IMR-90 (cell line): ENCODE data around the gene RAB34. TPM values are rescaled to one million over a fixed set of nuclear protein-coding genes. Genes with fewer than 3 reads are reported as not detected.

ENCODE experiments used
- ATAC-seq: fragments of 200-7000 bp; cut with Tn5 transposase; 2 replicates; pipeline ENCODE4 v1.9.1; 2020; ENCODE audit warnings: low read depth, mild to moderate bottlenecking, moderate library complexity
- BruUV-seq: library from RNA; stranded (reverse); fragments of 400-500 nt; replicated peaks from 2 replicates; lab custom pipeline; 2021; lab: Mats Ljungman, UMichigan
- CTCF ChIA-PET: fragments of 300-600 bp; formaldehyde crosslinking; extraction: SDS; loops from one replicate; lab custom pipeline; 2021; ENCODE audit warnings: antibody characterized with exemption; lab: Yijun Ruan, JAX
- POLR2A ChIA-PET: fragments of 300-600 bp; sonication (Branson Sonifier 250); formaldehyde crosslinking; loops from one replicate; lab custom pipeline; 2022; ENCODE audit warnings: antibody characterized with exemption; ENCODE audit not compliant: unreplicated experiment; lab: Charles Lee
- DNase-seq: peaks from one replicate; pipeline ENCODE4 v3.0.0; 2013
- H2AFZ ChIP-seq: replicated peaks from 2 replicates; pipeline ENCODE3; 2013; ENCODE audit warnings: low read length, mild to moderate bottlenecking; ENCODE audit not compliant: poor library complexity
- H2AK5ac ChIP-seq: 2 replicates; pipeline ENCODE4 v1.6.1; 2013; ENCODE audit warnings: low read depth, low read length, inconsistent platforms
- H2AK9ac ChIP-seq: replicated peaks from 2 replicates; pipeline ENCODE3; 2013; ENCODE audit warnings: mild to moderate bottlenecking, low read depth, low read length, moderate library complexity; ENCODE audit not compliant: poor library complexity
- H2BK120ac ChIP-seq: 2 replicates; pipeline ENCODE4 v1.6.1; 2013; ENCODE audit warnings: low read depth, low read length, inconsistent platforms
- H2BK15ac ChIP-seq: 3 replicates; pipeline ENCODE4 v1.6.1; 2013; ENCODE audit warnings: low read depth, low read length, inconsistent platforms
- H2BK20ac ChIP-seq: 2 replicates; pipeline ENCODE4 v1.6.1; 2013; ENCODE audit warnings: low read depth, mild to moderate bottlenecking, inconsistent platforms, low read length, moderate library complexity
- H2BK5ac ChIP-seq: 2 replicates; pipeline ENCODE4 v1.6.1; 2013; ENCODE audit warnings: mild to moderate bottlenecking, low read depth, low read length, inconsistent platforms; ENCODE audit not compliant: poor library complexity, severe bottlenecking
- H3K14ac ChIP-seq: replicated peaks from 2 replicates; pipeline ENCODE4 v1.6.1; 2013; ENCODE audit warnings: low read depth, low read length, inconsistent platforms
- H3K18ac ChIP-seq: 2 replicates; pipeline ENCODE4 v1.6.1; 2013; ENCODE audit warnings: low read depth, low read length, control low read depth
- H3K23ac ChIP-seq: 2 replicates; pipeline ENCODE4 v1.6.1; 2013; ENCODE audit warnings: low read depth, low read length, inconsistent platforms
- H3K27ac ChIP-seq: 2 replicates; pipeline ENCODE4 v1.5.1; 2013; ENCODE audit warnings: mild to moderate bottlenecking, control low read depth, low read length; ENCODE audit not compliant: insufficient read depth
- H3K27me3 ChIP-seq: 2 replicates; pipeline ENCODE4 v1.6.1; 2013; ENCODE audit warnings: low read length; ENCODE audit not compliant: control insufficient read depth, insufficient read depth
- H3K36me3 ChIP-seq: 2 replicates; pipeline ENCODE4 v1.6.1; 2013; ENCODE audit warnings: low read length, mixed read lengths; ENCODE audit not compliant: control insufficient read depth, insufficient read depth
- H3K4ac ChIP-seq: 2 replicates; pipeline ENCODE4 v1.6.1; 2013; ENCODE audit warnings: low read depth, low read length, inconsistent platforms
- H3K4me1 ChIP-seq: 2 replicates; pipeline ENCODE4 v1.6.1; 2013; ENCODE audit warnings: low read length, mixed read lengths; ENCODE audit not compliant: control insufficient read depth, insufficient read depth
- H3K4me2 ChIP-seq: 2 replicates; pipeline ENCODE4 v1.6.1; 2013; ENCODE audit warnings: low read depth, mild to moderate bottlenecking, control low read depth, low read length, moderate library complexity
- H3K4me3 ChIP-seq: 2 replicates; pipeline ENCODE4 v1.5.1; 2013; ENCODE audit warnings: low read depth, mild to moderate bottlenecking, control low read depth, low read length, moderate library complexity; ENCODE audit not compliant: insufficient read depth
- H3K56ac ChIP-seq: 2 replicates; pipeline ENCODE4 v1.6.1; 2013; ENCODE audit warnings: low read length, inconsistent platforms; ENCODE audit not compliant: insufficient read depth; ENCODE audit errors: extremely low read depth
- H3K79me1 ChIP-seq, 2 experiments: 2 replicates each; pipeline ENCODE4 v1.6.1; 2013; ENCODE audit warnings: low read length in 2 of 2, inconsistent platforms in 1 of 2, low read depth in 1 of 2
- H3K9ac ChIP-seq: 2 replicates; pipeline ENCODE4 v1.6.1; 2013; ENCODE audit warnings: low read depth, low read length, control low read depth
- H3K9me1 ChIP-seq: 2 replicates; pipeline ENCODE4 v1.6.1; 2013; ENCODE audit warnings: low read length, inconsistent platforms; ENCODE audit not compliant: insufficient read depth
- H3K9me3 ChIP-seq: 2 replicates; pipeline ENCODE4 v1.6.1; 2013; ENCODE audit warnings: low read length; ENCODE audit not compliant: control insufficient read depth, insufficient read depth
- H4K20me1 ChIP-seq: 2 replicates; pipeline ENCODE4 v1.6.1; 2013; ENCODE audit warnings: low read length, inconsistent platforms; ENCODE audit not compliant: insufficient read depth
- H4K5ac ChIP-seq: 2 replicates; pipeline ENCODE4 v1.6.1; 2013; ENCODE audit warnings: mild to moderate bottlenecking, low read depth, low read length, control low read depth
- H4K8ac ChIP-seq, 2 experiments: 2 replicates each; pipeline ENCODE4 v1.6.1; 2013; ENCODE audit warnings: low read depth in 2 of 2, low read length in 2 of 2, control low read depth in 1 of 2, inconsistent platforms in 1 of 2
- H4K91ac ChIP-seq: 2 replicates; pipeline ENCODE4 v1.6.1; 2013; ENCODE audit warnings: low read depth, low read length, inconsistent platforms; ENCODE audit not compliant: insufficient read depth
- POLR2A ChIP-seq: IDR thresholded peaks from 2 replicates; pipeline ENCODE4 v1.6.1; 2012; ENCODE audit warnings: mild to moderate bottlenecking, low read depth, low read length
- RAD21 ChIP-seq: IDR thresholded peaks from 2 replicates; pipeline ENCODE4 v1.6.1; 2012; ENCODE audit warnings: low read length, improper control_type of control experiment
- WGBS, 2 experiments: methylation state at CpG; one replicate each; pipeline versions ENCODE4 v1.1.5 to v1.1.7; 2013; ENCODE audit warnings: missing lambda C conversion rate in 2 of 2; ENCODE audit not compliant: insufficient read length in 1 of 2; ENCODE audit errors: extremely low coverage in 2 of 2; 5-methylcytosine and 5-hydroxymethylcytosine counted together
- dilution Hi-C: fragments of 300-500 bp; cut with HindIII; formaldehyde crosslinking; loops from one replicate; pipeline ENCODE4 v1.14.3; 2018; ENCODE audit warnings: low sequenced_read_pairs; ENCODE audit not compliant: unreplicated experiment
- in situ Hi-C: fragments of 300-500 bp; cut with MboI; formaldehyde crosslinking; loops from 3 replicates; pipeline ENCODE4 v1.14.3; 2019; ENCODE audit warnings: low sequenced_read_pairs, inconsistent platforms, mixed read lengths
- intact Hi-C: fragments of 100-400 bp; cut with micrococcal nuclease; formaldehyde crosslinking; loops from 2 replicates; pipeline ENCODE4 v1.10.0; 2022
- polyA plus RNA-seq, 3 experiments: library from polyadenylated mRNA; depleted of rRNA; stranded (reverse); fragments of >200 nt; gene quantifications; 2 replicates each; pipeline ENCODE4 v1.2.3, GENCODE V29; 2012; ENCODE audit warnings: low replicate concordance in 1 of 3
- total RNA-seq: library from RNA; depleted of rRNA; stranded (reverse); fragments of >200 nt; gene quantifications from 2 replicates; pipeline ENCODE4 v1.2.3, GENCODE V29; 2012

RAB34 gene
- total and polyA plus RNA-seq, 2 of the 4 experiments (the other 2 are of a cell fraction) = 351 to 387 TPM

DNA sequence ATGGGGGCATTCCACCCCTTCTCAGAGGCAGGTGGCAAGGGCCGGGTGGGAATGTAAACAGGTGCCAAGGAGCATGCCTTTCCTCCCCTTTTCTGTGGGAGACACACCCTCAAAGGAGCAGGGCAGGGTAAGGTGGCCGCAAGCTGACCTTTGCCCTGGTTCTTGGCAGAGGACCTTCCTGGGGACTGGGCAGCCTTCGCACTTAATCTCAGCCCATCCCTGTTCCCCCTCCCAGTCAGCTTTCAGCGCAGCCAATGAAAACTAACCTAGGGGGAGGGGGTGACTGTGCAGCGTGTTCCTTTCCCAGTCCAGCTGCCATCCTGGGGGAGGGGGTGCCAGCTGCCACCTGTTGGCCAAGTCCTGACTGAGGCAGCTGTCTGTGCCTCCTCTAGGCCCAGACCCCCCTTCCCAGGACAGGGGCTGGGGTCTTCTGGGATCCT lies 29.0 kb upstream of the RAB34 start:
- ATAC-seq (no peak), DNase-seq (no peak)
- peak overlapping the region; percentile 27; the same call in 1 of the 2 replicates for H2AK5ac ChIP-seq
- H2AK9ac ChIP-seq = peak overlapping the region; percentile 99
- no peak overlapping the region for H3K18ac ChIP-seq
- WGBS, 2 experiments = no CpG with 5 or more reads among the region's 5 CpGs
- H2BK5ac ChIP-seq = peak overlapping the region; percentile 13
- no peak overlapping the region for H4K5ac ChIP-seq
- H3K36me3 ChIP-seq = peaks cover 49% of the 10 kb centered on the region
- H4K91ac ChIP-seq = no peak overlapping the region
- dilution Hi-C loops = no loop called here
- H3K27me3 ChIP-seq = no peaks in the 10 kb centered on the region
- TF ChIP-seq POLR2A (0 out of 2 replicates have a peak, but pooled peaks have one; percentile 1), RAD21 (no peak)
- BruUV-seq = no TSS peak
- in situ Hi-C loops = no loop called here
- no peaks in the 10 kb centered on the region for H3K9me3 ChIP-seq
- H2AFZ ChIP-seq = no peak overlapping the region
- no peak overlapping the region for H3K27ac ChIP-seq
- peaks cover 15 to 70% of the 10 kb centered on the region in 2 experiments for H3K79me1 ChIP-seq
- POLR2A ChIA-PET = interaction anchor here (0.6 to 1.1 kb wide), 2 partner anchors 20 to 1995 kb away, joined by 3 read pairs; no protein-coding TSS in a partner anchor
- peaks cover 16% of the 10 kb centered on the region for H3K4me1 ChIP-seq
- H3K23ac ChIP-seq = no peak overlapping the region
- H2BK120ac ChIP-seq = no peak overlapping the region
- H3K4ac ChIP-seq = peak overlapping the region; percentile 27; the same call in 1 of the 2 replicates
- peaks cover 73% of the 10 kb centered on the region for H4K20me1 ChIP-seq
- intact Hi-C loops = no loop called here
- no peak overlapping the region for H4K8ac ChIP-seq
- H2BK20ac ChIP-seq = no peak overlapping the region
- CTCF ChIA-PET = interaction anchor here (1.1 to 5.4 kb wide), 2 partner anchors 17 to 19 kb away, joined by 3 to 60 read pairs; partner anchors contain the start of genes NEK8 and TLCD1
- H3K9me1 ChIP-seq = peaks cover 13% of the 10 kb centered on the region; the same call in 1 of the 2 replicates
- peak overlapping the region; percentile 87; the same call in 1 of the 2 replicates for H3K4me2 ChIP-seq
- H3K56ac ChIP-seq = no peak overlapping the region
- H3K9ac ChIP-seq = 0 out of 2 replicates have a peak overlapping the region, but pooled peaks have one; percentile 0
- H3K14ac ChIP-seq = no peak overlapping the region
- H3K4me3 ChIP-seq = no peak overlapping the region
- no peak overlapping the region for H2BK15ac ChIP-seq
